WTC11 (cell line): ENCODE results near the gene NR2E3. TPM values are rescaled to one million over a fixed set of nuclear protein-coding genes. Genes with fewer than 3 reads are reported as not detected.

ENCODE experiments used
- ATAC-seq: fragments of 200-7000 bp; cut with Tn5 transposase; 2 replicates; pipeline ENCODE4 v1.10.0; 2021; ENCODE audit warnings: mild to moderate bottlenecking, moderate library complexity
- CTCF ChIA-PET: fragments of 300-600 bp; sonication (Branson Sonifier 250); formaldehyde crosslinking; loops from one replicate; lab custom pipeline; 2021; ENCODE audit warnings: antibody characterized with exemption; lab: Charles Lee
- POLR2A ChIA-PET: fragments of 350-600 bp; sonication (Branson Sonifier 250); formaldehyde crosslinking; loops from one replicate; lab custom pipeline; 2021; ENCODE audit warnings: antibody characterized with exemption; lab: Charles Lee
- DNase-seq: peaks from one replicate; pipeline ENCODE4 v3.0.0; 2021; ENCODE audit warnings: low spot score
- H3K27ac Mint-ChIP-seq: 2 replicates; pipeline ENCODE4 v1.8.0; 2021; ENCODE audit warnings: mixed read lengths
- H3K27me3 Mint-ChIP-seq: 2 replicates; pipeline ENCODE4 v1.8.0; 2021; ENCODE audit warnings: low read depth, mild to moderate bottlenecking, moderate library complexity, mixed read lengths
- H3K36me3 Mint-ChIP-seq: 2 replicates; pipeline ENCODE4 v1.8.0; 2021; ENCODE audit warnings: mixed read lengths
- H3K4me1 Mint-ChIP-seq: 2 replicates; pipeline ENCODE4 v1.8.0; 2022; ENCODE audit warnings: mixed read lengths
- H3K4me3 Mint-ChIP-seq: 2 replicates; pipeline ENCODE4 v1.8.0; 2021; ENCODE audit warnings: mild to moderate bottlenecking, moderate library complexity, mixed read lengths
- H3K9me3 Mint-ChIP-seq: 2 replicates; pipeline ENCODE4 v1.8.0; 2021; ENCODE audit warnings: mixed read lengths
- EMX1 ChIP-seq: fragments of 250-450 bp; sonication (Bioruptor Pico); IDR thresholded peaks from 2 replicates; pipeline ENCODE4 v1.8.0; 2021; ENCODE audit warnings: mild to moderate bottlenecking
- ESRRA ChIP-seq: sonication (generic); formaldehyde crosslinking; IDR thresholded peaks from 2 replicates; pipeline ENCODE4 v1.8.1; 2022; ENCODE audit warnings: mild to moderate bottlenecking, missing genetic modification reagents, borderline replicate concordance
- GABPB1 ChIP-seq: sonication (generic); formaldehyde crosslinking; IDR thresholded peaks from 2 replicates; pipeline ENCODE4 v1.8.1; 2023; ENCODE audit warnings: mild to moderate bottlenecking, missing genetic modification reagents
- GRHL2 ChIP-seq: fragments of 250-450 bp; sonication (Bioruptor Pico); IDR thresholded peaks from 2 replicates; pipeline ENCODE4 v1.8.0; 2022; ENCODE audit warnings: mild to moderate bottlenecking, moderate library complexity; ENCODE audit not compliant: insufficient replicate concordance, severe bottlenecking
- NFATC4 ChIP-seq: fragments of 250-450 bp; sonication (Bioruptor Pico); IDR thresholded peaks from 2 replicates; pipeline ENCODE4 v1.9.0; 2021; ENCODE audit warnings: mild to moderate bottlenecking
- OVOL2 ChIP-seq: fragments of 250-450 bp; sonication (Bioruptor Pico); IDR thresholded peaks from 2 replicates; pipeline ENCODE4 v1.9.0; 2021; ENCODE audit warnings: mild to moderate bottlenecking, borderline replicate concordance
- PRRX2 ChIP-seq: fragments of 250-450 bp; sonication (Bioruptor Pico); IDR thresholded peaks from 2 replicates; pipeline ENCODE4 v1.8.0; 2021; ENCODE audit warnings: mild to moderate bottlenecking
- RORB ChIP-seq: fragments of 250-450 bp; sonication (Bioruptor Pico); IDR thresholded peaks from 2 replicates; pipeline ENCODE4 v1.9.0; 2021; ENCODE audit warnings: mild to moderate bottlenecking
- SP1 ChIP-seq: sonication (generic); formaldehyde crosslinking; conservative IDR thresholded peaks from 2 replicates; pipeline ENCODE4 v1.8.1; 2022; ENCODE audit warnings: missing genetic modification reagents
- TEAD4 ChIP-seq: sonication (generic); formaldehyde crosslinking; IDR thresholded peaks from 2 replicates; pipeline ENCODE4 v1.8.0; 2022; ENCODE audit warnings: mild to moderate bottlenecking, missing genetic modification reagents
- ZBTB21 ChIP-seq: sonication (generic); formaldehyde crosslinking; IDR thresholded peaks from 2 replicates; pipeline ENCODE4 v1.8.1; 2023; ENCODE audit warnings: mild to moderate bottlenecking, missing genetic modification reagents, borderline replicate concordance
- ZNF138 ChIP-seq: sonication (generic); formaldehyde crosslinking; conservative IDR thresholded peaks from 2 replicates; pipeline ENCODE4 v1.8.1; 2022; ENCODE audit warnings: mild to moderate bottlenecking, moderate library complexity, missing genetic modification reagents
- ZNF396 ChIP-seq: fragments of 250-450 bp; sonication (Bioruptor Pico); IDR thresholded peaks from 2 replicates; pipeline ENCODE4 v1.8.0; 2021; ENCODE audit warnings: mild to moderate bottlenecking, moderate library complexity, borderline replicate concordance
- ZNF416 ChIP-seq: fragments of 250-450 bp; sonication (Bioruptor Pico); IDR thresholded peaks from 2 replicates; pipeline ENCODE4 v1.9.0; 2021; ENCODE audit warnings: mild to moderate bottlenecking, inconsistent platforms
- total RNA-seq: library from RNA; stranded (reverse); gene quantifications from 3 replicates; pipeline ENCODE4 v1.2.3, GENCODE V29; 2021
- TF ChIP-seq, protein P1 (sequence below): sonication (generic); formaldehyde crosslinking; IDR thresholded peaks from 2 replicates; pipeline ENCODE4 v1.8.1; 2022; ENCODE audit warnings: mild to moderate bottlenecking, missing genetic modification reagents, moderate library complexity, borderline replicate concordance
- TF ChIP-seq, protein P2 (sequence below): fragments of 250-450 bp; sonication (Bioruptor Pico); IDR thresholded peaks from 2 replicates; pipeline ENCODE4 v1.9.0; 2021; ENCODE audit warnings: moderate library complexity, mild to moderate bottlenecking, inconsistent platforms, borderline replicate concordance
- TF ChIP-seq, protein P3 (sequence below): sonication (generic); formaldehyde crosslinking; IDR thresholded peaks from 2 replicates; pipeline ENCODE4 v1.8.1; 2023; ENCODE audit warnings: mild to moderate bottlenecking, missing genetic modification reagents, moderate library complexity
- TF ChIP-seq, protein P4 (sequence below): sonication (generic); formaldehyde crosslinking; IDR thresholded peaks from 2 replicates; pipeline ENCODE4 v1.8.1; 2023; ENCODE audit warnings: mild to moderate bottlenecking, missing genetic modification reagents, moderate library complexity
- TF ChIP-seq, protein P5 (sequence below): sonication (generic); formaldehyde crosslinking; IDR thresholded peaks from 2 replicates; pipeline ENCODE4 v1.8.0; 2023; ENCODE audit warnings: missing genetic modification reagents, mild to moderate bottlenecking, borderline replicate concordance
- TF ChIP-seq, protein P6 (sequence below): sonication (generic); formaldehyde crosslinking; conservative IDR thresholded peaks from 2 replicates; pipeline ENCODE4 v1.8.1; 2022; ENCODE audit warnings: mild to moderate bottlenecking, missing genetic modification reagents
- TF ChIP-seq, protein P7 (sequence below): sonication (generic); formaldehyde crosslinking; IDR thresholded peaks from 2 replicates; pipeline ENCODE4 v1.8.0; 2022; ENCODE audit warnings: mild to moderate bottlenecking, missing genetic modification reagents

NR2E3 gene
- total RNA-seq, 1 experiment from 2014 or later, result 1.4 TPM

DNA sequence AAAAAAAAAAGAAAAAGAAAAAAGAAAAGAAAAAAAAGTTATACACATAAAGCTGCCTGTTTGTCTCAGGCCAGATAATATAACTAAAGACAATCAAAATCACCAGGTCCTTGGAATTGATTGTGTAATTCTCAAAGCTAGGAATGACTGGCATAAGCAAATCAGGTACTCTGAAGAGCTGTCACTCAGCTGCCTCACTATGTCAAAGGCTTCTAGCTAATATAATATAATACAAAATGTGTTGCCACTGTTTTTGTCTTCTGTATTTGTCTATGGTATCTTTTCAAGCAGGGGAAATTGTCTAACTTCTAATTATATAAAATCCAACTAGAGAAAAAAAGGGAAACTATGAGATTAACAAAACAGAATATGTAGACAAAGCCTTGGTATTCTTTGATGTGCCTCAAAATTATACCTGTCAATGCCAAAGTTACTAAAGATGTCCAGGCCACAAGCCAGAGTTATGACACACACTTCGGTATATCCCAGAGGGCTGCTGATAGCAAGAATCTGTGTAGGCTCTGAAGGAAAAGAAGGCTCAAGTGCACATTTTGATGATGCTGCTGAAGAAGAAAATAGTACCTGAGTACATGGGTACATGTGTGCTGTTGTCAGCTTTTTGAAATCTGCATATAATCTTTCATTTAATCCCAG is 37.0 kb upstream of the NR2E3 start:
- TF ChIP-seq, protein P1, sequence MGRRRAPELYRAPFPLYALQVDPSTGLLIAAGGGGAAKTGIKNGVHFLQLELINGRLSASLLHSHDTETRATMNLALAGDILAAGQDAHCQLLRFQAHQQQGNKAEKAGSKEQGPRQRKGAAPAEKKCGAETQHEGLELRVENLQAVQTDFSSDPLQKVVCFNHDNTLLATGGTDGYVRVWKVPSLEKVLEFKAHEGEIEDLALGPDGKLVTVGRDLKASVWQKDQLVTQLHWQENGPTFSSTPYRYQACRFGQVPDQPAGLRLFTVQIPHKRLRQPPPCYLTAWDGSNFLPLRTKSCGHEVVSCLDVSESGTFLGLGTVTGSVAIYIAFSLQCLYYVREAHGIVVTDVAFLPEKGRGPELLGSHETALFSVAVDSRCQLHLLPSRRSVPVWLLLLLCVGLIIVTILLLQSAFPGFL (CRISPR knock-in tag), result no peak
- TF ChIP-seq, protein P2, sequence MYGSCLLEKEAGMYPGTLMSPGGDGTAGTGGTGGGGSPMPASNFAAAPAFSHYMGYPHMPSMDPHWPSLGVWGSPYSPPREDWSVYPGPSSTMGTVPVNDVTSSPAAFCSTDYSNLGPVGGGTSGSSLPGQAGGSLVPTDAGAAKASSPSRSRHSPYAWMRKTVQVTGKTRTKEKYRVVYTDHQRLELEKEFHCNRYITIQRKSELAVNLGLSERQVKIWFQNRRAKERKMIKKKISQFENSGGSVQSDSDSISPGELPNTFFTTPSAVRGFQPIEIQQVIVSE (CRISPR knock-in tag), result no peak
- TF ChIP-seq, protein P3, sequence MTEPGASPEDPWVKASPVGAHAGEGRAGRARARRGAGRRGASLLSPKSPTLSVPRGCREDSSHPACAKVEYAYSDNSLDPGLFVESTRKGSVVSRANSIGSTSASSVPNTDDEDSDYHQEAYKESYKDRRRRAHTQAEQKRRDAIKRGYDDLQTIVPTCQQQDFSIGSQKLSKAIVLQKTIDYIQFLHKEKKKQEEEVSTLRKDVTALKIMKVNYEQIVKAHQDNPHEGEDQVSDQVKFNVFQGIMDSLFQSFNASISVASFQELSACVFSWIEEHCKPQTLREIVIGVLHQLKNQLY (CRISPR knock-in tag), result no peak
- TF ChIP-seq ZBTB21 (CRISPR knock-in tag), result no peak
- no peak for TF ChIP-seq EMX1 (CRISPR knock-in tag)
- no peak for TF ChIP-seq GABPB1 (CRISPR knock-in tag)
- TF ChIP-seq, protein P4, sequence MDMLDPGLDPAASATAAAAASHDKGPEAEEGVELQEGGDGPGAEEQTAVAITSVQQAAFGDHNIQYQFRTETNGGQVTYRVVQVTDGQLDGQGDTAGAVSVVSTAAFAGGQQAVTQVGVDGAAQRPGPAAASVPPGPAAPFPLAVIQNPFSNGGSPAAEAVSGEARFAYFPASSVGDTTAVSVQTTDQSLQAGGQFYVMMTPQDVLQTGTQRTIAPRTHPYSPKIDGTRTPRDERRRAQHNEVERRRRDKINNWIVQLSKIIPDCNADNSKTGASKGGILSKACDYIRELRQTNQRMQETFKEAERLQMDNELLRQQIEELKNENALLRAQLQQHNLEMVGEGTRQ (CRISPR knock-in tag), result no peak
- TF ChIP-seq ZNF396 (CRISPR knock-in tag), result no peak
- TF ChIP-seq ZNF416 (CRISPR knock-in tag), result no peak
- TF ChIP-seq ZNF138 (CRISPR knock-in tag), result no peak
- Mint-ChIP-seq H3K27me3 (no peaks in the 10 kb centered on the region), H3K4me3 (no peak overlapping the region), H3K9me3 (peaks cover under 1% of the 10 kb centered on the region), H3K27ac (no peak overlapping the region), H3K36me3 (peaks cover under 1% of the 10 kb centered on the region), H3K4me1 (no peaks in the 10 kb centered on the region)
- no peak for ATAC-seq
- DNase-seq, result no peak
- CTCF ChIA-PET, result interaction anchor here (0.6 to 2.7 kb wide), 2 partner anchors 29 to 382 kb away, joined by 3 to 9 read pairs; no protein-coding TSS in a partner anchor
- POLR2A ChIA-PET, result no interaction called here

DNA sequence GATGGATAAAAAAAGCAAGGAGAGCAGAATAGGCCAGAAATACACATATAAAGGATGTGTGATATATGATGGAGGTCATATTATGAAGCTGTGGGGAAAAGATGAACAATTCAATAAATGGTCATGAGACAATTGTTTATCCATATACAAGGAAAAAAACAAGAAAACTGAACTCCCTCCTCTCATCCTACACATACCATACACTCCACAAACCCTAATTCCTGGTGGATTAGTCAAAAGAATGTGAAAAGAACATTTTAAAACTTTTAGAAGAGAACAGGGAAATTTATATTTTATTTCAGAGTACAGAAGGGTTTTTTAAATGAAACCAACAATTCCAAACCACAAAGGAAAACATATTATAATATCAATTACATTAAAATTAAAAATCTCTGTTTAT is 34.5 kb upstream of the NR2E3 start:
- Mint-ChIP-seq H3K9me3 (no peaks in the 10 kb centered on the region), H3K4me3 (no peak overlapping the region), H3K27ac (no peak overlapping the region), H3K4me1 (peaks cover 9% of the 10 kb centered on the region), H3K36me3 (no peaks in the 10 kb centered on the region), H3K27me3 (no peaks in the 10 kb centered on the region)
- TF ChIP-seq SP1 (CRISPR knock-in tag), result no peak
- TF ChIP-seq RORB (CRISPR knock-in tag), result no peak
- TF ChIP-seq PRRX2 (CRISPR knock-in tag), result no peak
- TF ChIP-seq OVOL2 (CRISPR knock-in tag), result no peak
- POLR2A ChIA-PET, result no interaction called here
- ATAC-seq (no peak), DNase-seq (no peak)
- CTCF ChIA-PET, result interaction anchor here (1.4 kb wide), 1 partner anchor 32 kb away, joined by 3 read pairs; no protein-coding TSS in a partner anchor

DNA sequence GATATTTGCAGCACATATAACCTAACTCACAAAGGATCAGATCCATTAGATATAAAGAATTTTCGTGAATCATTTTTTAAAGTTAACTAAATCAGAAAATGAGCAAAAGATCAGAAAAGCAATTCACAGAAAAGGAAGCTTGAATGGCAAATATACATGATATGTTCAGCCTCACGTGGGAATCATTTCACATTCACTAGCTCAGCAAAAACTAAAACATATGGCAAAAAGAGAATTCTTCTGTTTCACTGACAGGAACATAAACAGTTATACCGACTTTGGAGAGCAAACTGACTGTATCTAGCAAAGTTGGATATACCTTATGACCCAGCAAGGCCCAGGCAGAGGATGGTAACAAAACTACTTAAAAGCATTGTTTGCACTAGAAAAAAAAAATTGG is 34.0 kb upstream of the NR2E3 start:
- no peak for DNase-seq
- Mint-ChIP-seq H3K4me3 (no peak overlapping the region), H3K36me3 (no peaks in the 10 kb centered on the region), H3K4me1 (peaks cover 9% of the 10 kb centered on the region), H3K27ac (no peak overlapping the region), H3K9me3 (no peaks in the 10 kb centered on the region), H3K27me3 (no peaks in the 10 kb centered on the region)
- POLR2A ChIA-PET, result no interaction called here
- ATAC-seq, result no peak
- CTCF ChIA-PET, result interaction anchor here (1.4 kb wide), 1 partner anchor 32 kb away, joined by 3 read pairs; no protein-coding TSS in a partner anchor
- TF ChIP-seq NFATC4, result no peak
- no peak for TF ChIP-seq ESRRA (CRISPR knock-in tag)
- TF ChIP-seq, protein P5, sequence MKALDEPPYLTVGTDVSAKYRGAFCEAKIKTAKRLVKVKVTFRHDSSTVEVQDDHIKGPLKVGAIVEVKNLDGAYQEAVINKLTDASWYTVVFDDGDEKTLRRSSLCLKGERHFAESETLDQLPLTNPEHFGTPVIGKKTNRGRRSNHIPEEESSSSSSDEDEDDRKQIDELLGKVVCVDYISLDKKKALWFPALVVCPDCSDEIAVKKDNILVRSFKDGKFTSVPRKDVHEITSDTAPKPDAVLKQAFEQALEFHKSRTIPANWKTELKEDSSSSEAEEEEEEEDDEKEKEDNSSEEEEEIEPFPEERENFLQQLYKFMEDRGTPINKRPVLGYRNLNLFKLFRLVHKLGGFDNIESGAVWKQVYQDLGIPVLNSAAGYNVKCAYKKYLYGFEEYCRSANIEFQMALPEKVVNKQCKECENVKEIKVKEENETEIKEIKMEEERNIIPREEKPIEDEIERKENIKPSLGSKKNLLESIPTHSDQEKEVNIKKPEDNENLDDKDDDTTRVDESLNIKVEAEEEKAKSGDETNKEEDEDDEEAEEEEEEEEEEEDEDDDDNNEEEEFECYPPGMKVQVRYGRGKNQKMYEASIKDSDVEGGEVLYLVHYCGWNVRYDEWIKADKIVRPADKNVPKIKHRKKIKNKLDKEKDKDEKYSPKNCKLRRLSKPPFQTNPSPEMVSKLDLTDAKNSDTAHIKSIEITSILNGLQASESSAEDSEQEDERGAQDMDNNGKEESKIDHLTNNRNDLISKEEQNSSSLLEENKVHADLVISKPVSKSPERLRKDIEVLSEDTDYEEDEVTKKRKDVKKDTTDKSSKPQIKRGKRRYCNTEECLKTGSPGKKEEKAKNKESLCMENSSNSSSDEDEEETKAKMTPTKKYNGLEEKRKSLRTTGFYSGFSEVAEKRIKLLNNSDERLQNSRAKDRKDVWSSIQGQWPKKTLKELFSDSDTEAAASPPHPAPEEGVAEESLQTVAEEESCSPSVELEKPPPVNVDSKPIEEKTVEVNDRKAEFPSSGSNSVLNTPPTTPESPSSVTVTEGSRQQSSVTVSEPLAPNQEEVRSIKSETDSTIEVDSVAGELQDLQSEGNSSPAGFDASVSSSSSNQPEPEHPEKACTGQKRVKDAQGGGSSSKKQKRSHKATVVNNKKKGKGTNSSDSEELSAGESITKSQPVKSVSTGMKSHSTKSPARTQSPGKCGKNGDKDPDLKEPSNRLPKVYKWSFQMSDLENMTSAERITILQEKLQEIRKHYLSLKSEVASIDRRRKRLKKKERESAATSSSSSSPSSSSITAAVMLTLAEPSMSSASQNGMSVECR, result no peak
- TF ChIP-seq GRHL2, result no peak
- no peak for TF ChIP-seq ZNF396 (CRISPR knock-in tag)
- TF ChIP-seq TEAD4 (CRISPR knock-in tag), result no peak
- TF ChIP-seq, protein P6, sequence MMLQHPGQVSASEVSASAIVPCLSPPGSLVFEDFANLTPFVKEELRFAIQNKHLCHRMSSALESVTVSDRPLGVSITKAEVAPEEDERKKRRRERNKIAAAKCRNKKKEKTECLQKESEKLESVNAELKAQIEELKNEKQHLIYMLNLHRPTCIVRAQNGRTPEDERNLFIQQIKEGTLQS, result no peak
- TF ChIP-seq, protein P7, sequence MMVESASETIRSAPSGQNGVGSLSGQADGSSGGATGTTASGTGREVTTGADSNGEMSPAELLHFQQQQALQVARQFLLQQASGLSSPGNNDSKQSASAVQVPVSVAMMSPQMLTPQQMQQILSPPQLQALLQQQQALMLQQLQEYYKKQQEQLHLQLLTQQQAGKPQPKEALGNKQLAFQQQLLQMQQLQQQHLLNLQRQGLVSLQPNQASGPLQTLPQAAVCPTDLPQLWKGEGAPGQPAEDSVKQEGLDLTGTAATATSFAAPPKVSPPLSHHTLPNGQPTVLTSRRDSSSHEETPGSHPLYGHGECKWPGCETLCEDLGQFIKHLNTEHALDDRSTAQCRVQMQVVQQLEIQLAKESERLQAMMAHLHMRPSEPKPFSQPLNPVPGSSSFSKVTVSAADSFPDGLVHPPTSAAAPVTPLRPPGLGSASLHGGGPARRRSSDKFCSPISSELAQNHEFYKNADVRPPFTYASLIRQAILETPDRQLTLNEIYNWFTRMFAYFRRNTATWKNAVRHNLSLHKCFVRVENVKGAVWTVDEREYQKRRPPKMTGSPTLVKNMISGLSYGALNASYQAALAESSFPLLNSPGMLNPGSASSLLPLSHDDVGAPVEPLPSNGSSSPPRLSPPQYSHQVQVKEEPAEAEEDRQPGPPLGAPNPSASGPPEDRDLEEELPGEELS (CRISPR knock-in tag), result no peak
